Body of pancreas (tissue), 4 donors: ENCODE results near the gene APOL1.

Source experiments
- CTCF ChIP-seq, 7 experiments: fragments of 450-650 bp in 4 of 7; fragments of 200-600 bp in 3 of 7; sonication (generic) in 3 of 7; IDR thresholded peaks; one replicate each; pipeline ENCODE4 v1.5.1; 2016 to 2019; ENCODE audit warnings: antibody characterized with exemption in 7 of 7
- POLR2A ChIP-seq, 3 donors: fragments of 450-650 bp; IDR thresholded peaks; one replicate each; pipeline ENCODE4 v1.6.1; 2016; ENCODE audit warnings: antibody characterized with exemption in 3 of 3, mild to moderate bottlenecking in 2 of 3

- TF ChIP-seq CTCF (IDR thresholded peaks at IDR 0.05): no peak
- no peak for TF ChIP-seq POLR2A (IDR thresholded peaks at IDR 0.05)
Observed at GRCh38 chr22:36293606-36294292, 40.8 kb downstream of the APOL1 start.
